Aorta (tissue), 5 donors: ENCODE measurements around the gene SNX9. TPM values are rescaled to one million over a fixed set of nuclear protein-coding genes. Genes with fewer than 3 reads are reported as not detected.

ENCODE experiments used
- ATAC-seq: fragments of 200-7000 bp; cut with Tn5 transposase; one replicate; pipeline ENCODE4 v1.9.1; 2022; ENCODE audit warnings: moderate library complexity; ENCODE audit not compliant: low FRiP score
- DNase-seq, 2 donors: peaks; one replicate each; pipeline ENCODE4 v3.0.0-alpha.2; 2020
- H3K27ac ChIP-seq, 2 donors: one replicate each; pipeline ENCODE4 v1.5.1; 2013; ENCODE audit warnings: low read length in 2 of 2, mild to moderate bottlenecking in 2 of 2, moderate library complexity in 2 of 2, control low read depth in 1 of 2, inconsistent platforms in 1 of 2, low read depth in 1 of 2
- H3K27me3 ChIP-seq, 2 donors: one replicate each; pipeline ENCODE4 v1.6.1; 2013; ENCODE audit warnings: control low read depth in 1 of 2, low read length in 1 of 2, mild to moderate bottlenecking in 1 of 2, moderate library complexity in 1 of 2; ENCODE audit not compliant: insufficient read depth in 2 of 2, control insufficient read depth in 1 of 2
- H3K36me3 ChIP-seq, 2 donors: one replicate each; pipeline ENCODE4 v1.6.1; 2013; ENCODE audit warnings: control low read depth in 1 of 2, low read length in 1 of 2, mild to moderate bottlenecking in 1 of 2; ENCODE audit not compliant: insufficient read depth in 2 of 2, control insufficient read depth in 1 of 2
- H3K4me1 ChIP-seq, 2 donors: one replicate each; pipeline ENCODE4 v1.6.1; 2013; ENCODE audit warnings: low read length in 2 of 2, control low read depth in 1 of 2, mild to moderate bottlenecking in 1 of 2, moderate library complexity in 1 of 2; ENCODE audit not compliant: insufficient read depth in 2 of 2, control insufficient read depth in 1 of 2
- H3K4me3 ChIP-seq, 2 donors: one replicate each; pipeline ENCODE4 v1.5.1; 2013; ENCODE audit warnings: low read length in 2 of 2, control low read depth in 1 of 2, mild to moderate bottlenecking in 1 of 2
- H3K9me3 ChIP-seq: one replicate; pipeline ENCODE4 v1.6.1; 2013; ENCODE audit warnings: mild to moderate bottlenecking, low read length; ENCODE audit not compliant: control insufficient read depth
- WGBS, 2 donors: extraction: QIAGEN DNeasy Blood & Tissue Kit; methylation state at CpG; one replicate each; pipeline ENCODE4 v1.1.7; 2013; 5-methylcytosine and 5-hydroxymethylcytosine counted together
- intact Hi-C, 2 donors: fragments of 100-400 bp; cut with DNase I; formaldehyde crosslinking; loops; one replicate each; pipeline versions ENCODE4 v1.14.2 to v1.15.0; 2022
- polyA plus RNA-seq, 2 donors: library from polyadenylated mRNA; stranded (reverse); fragments of 200-250 nt; gene quantifications; one replicate each; pipeline ENCODE4 v1.2.3, GENCODE V29; 2013
- total RNA-seq, 2 donors: library from RNA; stranded (reverse); fragmentation: NEBNext Ultra II Directional; extraction: Animal tissue kit (Norgen Biotek cat#: 25700); gene quantifications; one replicate each; pipeline ENCODE4 v1.2.1, GENCODE V29; 2021
- donor health status: healthy with polysubstance abuse.
- donor health status: Bipolar disorder and iron deficiency.
- donor health status: DM: no; HTN: no; CAD: no.
- donor health status: DM: no; HTN: no; CAD: no.
- donor health status: DM: yes; HTN: yes; CAD: no.

The SNX9 gene
- total and polyA plus RNA-seq, 4 donors, result 50.6 to 95.5 (median 82.1) TPM

DNA sequence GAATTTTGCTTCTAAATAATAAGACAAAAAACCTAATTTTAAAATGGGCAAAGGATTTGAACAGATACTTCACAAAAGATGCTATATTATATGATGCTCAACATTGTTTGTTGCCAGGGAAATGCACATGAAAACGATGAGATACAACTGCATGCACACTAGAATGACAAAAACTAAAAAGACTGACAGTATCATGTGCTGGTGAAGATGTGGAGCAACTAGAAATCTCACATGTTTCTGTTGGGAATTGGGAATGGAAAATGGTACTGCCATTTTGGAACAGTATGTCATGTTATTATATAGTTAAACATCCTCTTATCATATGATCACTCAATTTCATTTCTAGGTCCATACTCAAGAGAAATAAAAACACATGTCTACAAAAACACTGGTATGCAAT lies 13.4 kb upstream of the SNX9 start:
- Histone ChIP-seq H3K27ac (no peak overlapping the region), H3K4me3 (no peak overlapping the region), H3K36me3 (no peaks in the 10 kb centered on the region), H3K9me3 (no peaks in the 10 kb centered on the region), H3K27me3 (no peaks in the 10 kb centered on the region), H3K4me1 (no peaks in the 10 kb centered on the region)
- 43 to 59% methylated on average over 1 of the region's 1 CpG for WGBS, 2 donors
- no peak for ATAC-seq
- DNase-seq, result no peak
- intact Hi-C loops, result loop anchor here in 1 of 2 donors (5.0 kb wide), 1 partner anchor 47 kb away; no protein-coding TSS in a partner anchor

DNA sequence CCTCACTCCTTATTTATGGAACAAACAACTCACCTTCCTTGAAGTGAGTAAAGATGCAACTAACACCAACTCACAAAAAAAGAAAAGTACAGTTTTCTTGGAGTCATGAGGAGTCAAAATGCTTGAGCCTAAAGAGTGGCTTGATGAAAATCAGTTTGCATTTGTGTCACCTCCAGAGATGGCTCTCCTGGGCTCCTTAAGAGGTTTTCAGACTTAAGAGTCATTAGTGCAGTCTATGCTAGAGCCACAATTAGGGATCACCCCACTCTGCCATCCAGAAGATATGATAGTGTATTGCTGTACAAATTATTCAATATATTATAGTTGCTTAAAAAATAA lies 11.9 kb upstream of the SNX9 start:
- Histone ChIP-seq H3K27me3 (no peaks in the 10 kb centered on the region), H3K27ac (no peak overlapping the region), H3K36me3 (no peaks in the 10 kb centered on the region), H3K9me3 (no peaks in the 10 kb centered on the region), H3K4me3 (no peak overlapping the region), H3K4me1 (no peaks in the 10 kb centered on the region)
- no peak for ATAC-seq
- intact Hi-C loops, result loop anchor here in 1 of 2 donors (5.0 kb wide), 1 partner anchor 49 kb away; no protein-coding TSS in a partner anchor
- no peak for DNase-seq

DNA sequence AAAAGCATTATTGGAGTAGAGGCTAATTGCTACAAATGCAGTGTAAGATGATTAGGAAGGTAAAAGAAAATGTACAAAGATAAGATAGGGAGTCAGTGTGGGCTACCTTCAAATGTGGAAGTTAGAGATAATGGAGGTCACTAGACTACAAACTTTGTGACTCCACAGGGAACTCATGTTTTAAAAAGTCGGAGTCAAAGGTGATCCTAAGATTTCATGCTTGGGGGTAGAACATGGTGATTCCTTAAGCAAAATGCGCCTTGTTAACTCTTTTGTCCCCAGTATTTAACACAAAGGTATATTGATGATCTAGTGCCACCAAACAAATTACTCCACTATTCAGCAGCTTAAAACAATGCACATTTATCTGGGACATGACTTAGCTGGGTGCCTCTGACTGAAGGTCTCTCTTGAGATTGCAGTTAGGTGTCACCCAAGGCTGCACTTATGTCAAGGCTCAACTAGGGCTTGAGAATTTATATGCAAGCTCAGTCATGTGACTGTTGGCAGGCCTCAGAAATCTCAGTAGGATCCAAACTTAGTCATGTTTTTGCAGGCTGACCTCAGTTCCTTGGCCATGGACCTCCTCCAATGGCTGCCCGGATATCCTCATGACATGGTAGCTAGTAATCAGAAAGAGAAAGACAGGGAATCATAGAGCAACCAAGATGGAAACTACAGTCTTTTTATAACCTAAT lies 11.4 kb upstream of the SNX9 start:
- Histone ChIP-seq H3K36me3 (no peaks in the 10 kb centered on the region), H3K4me3 (no peak overlapping the region), H3K9me3 (no peaks in the 10 kb centered on the region), H3K27ac (no peak overlapping the region), H3K4me1 (no peaks in the 10 kb centered on the region), H3K27me3 (no peaks in the 10 kb centered on the region)
- intact Hi-C loops, result loop anchor here in 1 of 2 donors (5.0 kb wide), 1 partner anchor 49 kb away; no protein-coding TSS in a partner anchor
- ATAC-seq, result peak; percentile 4
- WGBS, 2 donors, result 63 to 68% methylated on average over 3 of the region's 3 CpGs
- DNase-seq, result no peak

DNA sequence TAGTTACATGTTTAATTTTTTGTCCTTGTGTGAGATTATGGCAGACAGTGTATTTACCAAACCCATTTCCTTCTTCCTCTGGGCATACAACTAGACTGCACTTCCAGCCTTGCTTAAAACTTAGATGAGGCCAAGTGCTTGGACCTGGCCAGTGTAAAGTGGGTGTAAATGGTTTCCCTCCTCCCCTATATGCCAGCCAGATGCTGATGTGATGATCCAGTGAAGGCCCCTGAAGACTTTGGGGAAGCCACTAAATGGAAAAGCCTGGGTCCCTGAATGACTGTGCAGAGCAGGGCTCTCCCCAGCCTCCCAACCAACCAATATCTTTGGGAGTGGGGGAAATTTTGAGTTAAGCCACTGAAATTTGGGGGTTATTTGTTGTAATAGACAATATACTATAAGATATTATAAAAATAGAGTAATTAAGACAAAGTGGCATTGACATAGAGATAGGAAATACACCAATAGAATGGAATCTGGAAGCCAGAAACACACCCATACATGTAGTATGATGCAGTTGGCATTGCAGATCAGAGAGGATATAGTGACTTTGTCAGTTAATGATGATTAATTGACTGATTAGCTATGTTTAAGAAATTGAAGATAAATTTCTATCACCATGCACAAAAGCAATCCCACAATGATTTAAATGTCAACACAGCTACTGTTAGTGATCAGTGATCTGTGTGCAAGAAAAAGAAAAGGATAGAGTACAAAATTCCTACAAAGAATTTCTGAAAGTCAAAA lies 10.4 kb upstream of the SNX9 start:
- peak overlapping the region; percentile 8 to 74 for H3K27ac ChIP-seq
- no peaks in the 10 kb centered on the region for H3K9me3 ChIP-seq
- intact Hi-C loops, result loop anchor here in 1 of 2 donors (5.0 kb wide), 1 partner anchor 50 kb away; no protein-coding TSS in a partner anchor
- DNase-seq (no peak), ATAC-seq (no peak)
- no peaks in the 10 kb centered on the region for H3K36me3 ChIP-seq
- no peaks in the 10 kb centered on the region for H3K4me1 ChIP-seq
- no peak overlapping the region for H3K4me3 ChIP-seq
- H3K27me3 ChIP-seq, result no peaks in the 10 kb centered on the region

DNA sequence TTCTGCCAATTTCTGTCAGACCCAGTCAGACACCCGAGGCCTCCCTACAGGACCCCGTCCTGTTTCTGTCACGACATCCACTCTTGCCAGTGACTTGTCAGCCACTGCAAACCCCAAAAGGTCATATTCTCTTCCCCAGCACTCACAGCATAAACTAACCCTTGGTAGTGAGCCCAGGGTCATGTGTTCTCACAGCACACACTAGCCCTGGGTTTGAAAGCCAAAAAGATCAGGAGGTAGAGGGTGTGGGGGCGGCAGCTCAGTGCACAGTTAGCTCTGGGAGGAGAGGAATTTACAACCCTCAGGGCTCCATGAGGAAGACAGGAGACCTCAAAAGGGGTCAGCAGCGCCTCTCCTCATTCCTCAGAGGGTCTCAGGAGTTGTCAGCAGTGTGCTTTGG lies 9.9 kb upstream of the SNX9 start:
- no peaks in the 10 kb centered on the region for H3K9me3 ChIP-seq
- DNase-seq (peak in 1 of 2 donors; percentile 74), ATAC-seq (peak; percentile 85)
- no peaks in the 10 kb centered on the region for H3K36me3 ChIP-seq
- peak overlapping the region; percentile 72 to 74 for H3K27ac ChIP-seq
- no peaks in the 10 kb centered on the region for H3K27me3 ChIP-seq
- H3K4me1 ChIP-seq, result no peaks in the 10 kb centered on the region
- H3K4me3 ChIP-seq, result no peak overlapping the region
- 29 to 30% methylated on average over 5 of the region's 5 CpGs for WGBS, 2 donors
- intact Hi-C loops, result loop anchor here in 1 of 2 donors (5.0 kb wide), 1 partner anchor 51 kb away; no protein-coding TSS in a partner anchor

DNA sequence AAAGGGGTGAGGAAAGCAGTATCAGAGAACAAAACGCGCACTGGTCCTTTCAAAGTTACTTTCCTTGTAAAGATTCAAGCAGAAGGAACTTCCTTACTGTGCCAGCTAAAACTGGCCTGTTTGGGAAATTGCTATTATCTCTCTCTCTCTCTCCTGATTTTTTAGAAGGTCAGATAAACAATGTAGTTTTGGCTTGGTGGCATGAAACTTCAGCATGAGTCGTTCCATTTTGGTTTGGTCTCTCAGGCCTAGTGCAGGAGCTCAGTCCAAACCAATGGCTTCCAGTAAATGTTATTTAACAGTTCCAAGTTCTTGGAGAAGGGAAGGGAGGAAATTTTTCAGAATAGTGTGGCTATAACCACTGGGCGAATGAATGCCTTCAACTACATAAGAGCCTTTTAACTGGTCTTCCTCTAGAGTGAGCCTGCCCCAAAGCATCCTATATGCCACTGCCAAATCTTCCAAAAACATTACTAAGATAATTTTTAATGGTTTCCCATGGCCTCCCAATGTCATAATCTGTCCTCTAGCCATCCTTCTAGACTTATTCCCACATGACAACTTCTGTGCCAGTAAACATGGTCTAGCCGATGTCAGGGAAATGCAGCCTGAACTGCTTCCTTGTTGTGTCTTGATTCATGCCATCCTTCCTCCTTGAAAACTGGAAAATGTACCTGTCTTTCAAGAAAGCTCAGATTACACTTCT lies 9.1 kb upstream of the SNX9 start:
- DNase-seq, result no peak
- Histone ChIP-seq H3K27me3 (no peaks in the 10 kb centered on the region), H3K9me3 (no peaks in the 10 kb centered on the region), H3K27ac (peak overlapping the region; percentile 74 to 98), H3K36me3 (no peaks in the 10 kb centered on the region), H3K4me3 (no peak overlapping the region), H3K4me1 (no peaks in the 10 kb centered on the region)
- intact Hi-C loops, result loop anchor here in 1 of 2 donors (5.0 kb wide), 1 partner anchor 52 kb away; no protein-coding TSS in a partner anchor
- ATAC-seq, result peak; percentile 89
- 0 to 8% methylated on average over 5 of the region's 5 CpGs for WGBS, 2 donors

DNA sequence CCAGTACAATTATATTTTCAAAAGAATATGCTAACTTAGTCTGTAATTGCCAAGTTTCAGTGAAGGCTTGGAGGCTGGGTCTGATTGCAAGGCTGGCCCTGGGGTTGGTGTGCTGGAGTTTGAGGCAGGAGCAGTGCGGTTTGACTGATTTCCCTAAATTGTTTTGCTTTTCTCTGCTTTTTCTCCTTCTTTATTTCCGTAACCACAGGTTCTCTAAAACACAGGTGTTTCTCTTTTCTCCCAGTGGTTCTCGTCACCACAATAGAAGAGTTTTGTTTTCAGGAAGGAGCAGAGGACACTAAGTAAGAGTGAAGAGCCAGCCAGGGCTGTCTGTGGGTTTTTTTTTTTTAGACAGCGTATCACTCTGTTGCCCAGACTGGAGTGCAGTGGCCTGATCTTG lies 8.2 kb upstream of the SNX9 start:
- no peaks in the 10 kb centered on the region for H3K9me3 ChIP-seq
- H3K4me1 ChIP-seq, result no peaks in the 10 kb centered on the region
- H3K27ac ChIP-seq, result peak overlapping the region; percentile 8 to 74
- H3K27me3 ChIP-seq, result no peaks in the 10 kb centered on the region
- no peaks in the 10 kb centered on the region for H3K36me3 ChIP-seq
- intact Hi-C loops, result loop anchor here in 1 of 2 donors (5.0 kb wide), 1 partner anchor 53 kb away; no protein-coding TSS in a partner anchor
- WGBS, 2 donors, result 72 to 79% methylated on average over 4 of the region's 4 CpGs
- no peak for ATAC-seq
- no peak for DNase-seq
- no peak overlapping the region for H3K4me3 ChIP-seq

DNA sequence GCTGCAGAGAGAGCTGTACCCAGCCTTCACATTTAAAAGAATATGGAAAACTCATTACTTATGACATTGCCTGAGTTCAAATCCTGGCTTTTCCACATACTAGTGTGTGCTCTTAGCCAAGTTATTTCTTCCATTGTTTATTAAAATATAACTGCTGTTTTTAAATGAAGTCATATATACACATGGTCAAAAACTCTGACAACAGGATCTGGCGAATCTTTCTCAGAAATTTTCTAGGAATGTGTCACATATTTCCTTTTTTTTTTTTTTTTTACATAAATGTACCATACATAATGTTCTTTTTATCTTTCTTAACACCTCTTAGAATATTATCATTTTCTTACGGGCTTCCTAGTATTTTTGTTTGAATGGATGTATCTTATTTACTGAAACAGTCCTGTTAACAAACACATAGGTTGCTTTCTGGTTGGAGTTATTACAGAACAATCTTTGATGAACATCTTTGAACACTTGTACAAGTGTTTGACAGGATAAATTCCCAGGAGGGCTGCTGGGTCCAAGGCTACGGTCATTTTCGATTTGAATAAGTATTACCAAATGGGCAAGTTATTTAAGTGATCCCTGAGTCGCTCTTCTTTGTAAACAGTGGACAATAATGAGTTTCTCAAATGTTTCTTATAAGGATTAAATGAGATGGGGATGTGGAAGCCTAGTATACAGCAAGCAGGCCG lies 1.6 kb upstream of the SNX9 start:
- Histone ChIP-seq H3K27ac (no peak overlapping the region), H3K9me3 (no peaks in the 10 kb centered on the region), H3K4me3 (no peak overlapping the region), H3K36me3 (no peaks in the 10 kb centered on the region), H3K4me1 (peaks cover 0 to 3% of the 10 kb centered on the region in 2 donors), H3K27me3 (no peaks in the 10 kb centered on the region)
- ATAC-seq (no peak), DNase-seq (no peak)
- WGBS, 2 donors, result 78 to 81% methylated on average over 6 of the region's 6 CpGs
- intact Hi-C loops, result loop anchor here in 1 of 2 donors (5.0 kb wide), 1 partner anchor 64 kb away; no protein-coding TSS in a partner anchor
